K562 (cell line): ENCODE results near the gene SLC25A42. TPM values are rescaled to one million over a fixed set of nuclear protein-coding genes. Genes with fewer than 3 reads are reported as not detected.

Experiments used
- ATAC-seq: fragments of 200-7000 bp; cut with Tn5 transposase; 3 replicates; pipeline ENCODE4 v1.9.1; 2020; ENCODE audit warnings: moderate library complexity
- BruUV-seq: library from RNA; stranded (reverse); fragments of 400-500 nt; replicated peaks from 2 replicates; lab custom pipeline; 2021; lab: Mats Ljungman, UMichigan
- CTCF ChIA-PET: fragments of 300-600 bp; formaldehyde crosslinking; extraction: SDS; loops from one replicate; lab custom pipeline; 2021; ENCODE audit warnings: low intra/inter-chr PET ratio; lab: Yijun Ruan, JAX
- POLR2A ChIA-PET: fragments of 300-600, 350-650 bp; sonication (Branson Sonifier 250); formaldehyde crosslinking; extraction: SDS; loops from one replicate; lab custom pipeline; 2021; ENCODE audit warnings: antibody characterized with exemption, inconsistent platforms; lab: Yijun Ruan, JAX
- DNase-seq, 4 experiments: peaks; one replicate each; pipeline versions ENCODE4 v3.0.0 to v3.0.0-alpha.2; 2011 to 2018; ENCODE audit warnings: low spot score in 3 of 4, mixed read lengths in 3 of 4; ENCODE audit errors: extremely low read depth in 1 of 4
- FAIRE-seq: peaks from 2 replicates; lab custom pipeline; 2011; peaks lifted over from hg19 to GRCh38; lab: Jason Lieb, UNC
- H2AFZ ChIP-seq: 2 replicates; pipeline ENCODE4 v1.6.0; 2011; ENCODE audit warnings: low read depth, low read length, control low read depth, inconsistent platforms
- H3K27ac ChIP-seq: fragments of 200-600 bp; 3 replicates; pipeline ENCODE4 v1.8.0; 2011; ENCODE audit warnings: low read depth, mild to moderate bottlenecking, control low read depth, inconsistent platforms, low read length, moderate library complexity, mixed read lengths; ENCODE audit errors: extremely low read depth
- H3K27me3 ChIP-seq, 2 experiments: fragments of 300-600 bp in 1 of 2; 2 replicates in 1 of 2; 3 replicates in 1 of 2; pipeline versions ENCODE4 v1.6.0 to v1.8.0; 2011; ENCODE audit warnings: inconsistent platforms in 2 of 2, low read length in 2 of 2, mild to moderate bottlenecking in 1 of 2, mixed read lengths in 1 of 2, moderate library complexity in 1 of 2; ENCODE audit not compliant: control insufficient read depth in 2 of 2, insufficient read depth in 2 of 2
- H3K36me3 ChIP-seq: fragments of 300-600 bp; 3 replicates; pipeline ENCODE4 v1.8.0; 2011; ENCODE audit warnings: mild to moderate bottlenecking, low read length, inconsistent platforms; ENCODE audit not compliant: control insufficient read depth, insufficient read depth
- H3K4me1 ChIP-seq, 2 experiments: fragments of 200-600 bp in 1 of 2; replicated peaks in 1 of 2; 2 replicates in 1 of 2; 3 replicates in 1 of 2; pipeline versions ENCODE4 v1.5.1 to v1.8.0; 2011; ENCODE audit warnings: inconsistent platforms in 2 of 2, low read length in 2 of 2, mild to moderate bottlenecking in 1 of 2, mixed read lengths in 1 of 2, moderate library complexity in 1 of 2; ENCODE audit not compliant: control insufficient read depth in 2 of 2, insufficient read depth in 2 of 2
- H3K4me2 ChIP-seq: 2 replicates; pipeline ENCODE4 v1.6.1; 2011; ENCODE audit warnings: low read length, control low read depth, inconsistent platforms, mixed read lengths; ENCODE audit not compliant: insufficient read depth
- H3K4me3 ChIP-seq: fragments of 200-600 bp; sonication (generic), shearing (Covaris generic); 2 replicates; pipeline ENCODE4 v1.5.1; 2016; ENCODE audit warnings: control low read depth, inconsistent platforms
- H3K79me2 ChIP-seq: fragments of 200-600 bp; 3 replicates; pipeline ENCODE4 v1.8.0; 2011; ENCODE audit warnings: low read length, inconsistent platforms; ENCODE audit not compliant: control insufficient read depth, insufficient read depth
- H3K9ac ChIP-seq, 2 experiments: 2 replicates each; pipeline versions ENCODE4 v1.6.0 to v1.6.1; 2011; ENCODE audit warnings: low read depth in 2 of 2, low read length in 2 of 2, control low read depth in 1 of 2, inconsistent platforms in 1 of 2, mild to moderate bottlenecking in 1 of 2, mixed read lengths in 1 of 2; ENCODE audit not compliant: insufficient read depth in 1 of 2
- H3K9me1 ChIP-seq: one replicate; pipeline ENCODE4 v1.6.0; 2011; ENCODE audit warnings: inconsistent platforms, mild to moderate bottlenecking, low read length, moderate library complexity; ENCODE audit not compliant: control insufficient read depth, insufficient read depth
- H3K9me3 ChIP-seq: replicated peaks from 2 replicates; pipeline ENCODE4 v1.5.1; 2011; ENCODE audit warnings: low read depth, low read length, inconsistent platforms; ENCODE audit not compliant: control insufficient read depth, insufficient read depth
- H4K20me1 ChIP-seq: replicated peaks from 2 replicates; pipeline ENCODE4 v1.6.1; 2011; ENCODE audit warnings: low read length, inconsistent platforms, mixed read lengths; ENCODE audit not compliant: control insufficient read depth, insufficient read depth
- BACH1 ChIP-seq: fragments of 200-800 bp; sonication (Bioruptor generic); IDR thresholded peaks from 2 replicates; pipeline ENCODE4 v1.6.1; 2016; ENCODE audit warnings: missing genetic modification characterization, missing compliant biosample characterization
- DMBX1 ChIP-seq: fragments of 250-450 bp; sonication (Bioruptor Pico); IDR thresholded peaks from 2 replicates; pipeline ENCODE4 v1.8.0; 2022; ENCODE audit warnings: inconsistent platforms, mild to moderate bottlenecking, moderate library complexity, borderline replicate concordance
- HDAC1 ChIP-seq, 2 experiments: fragments of 450-650 bp; IDR thresholded peaks; 2 replicates each; pipeline ENCODE4 v1.6.1; 2016 to 2017; ENCODE audit warnings: inconsistent platforms in 1 of 2, mild to moderate bottlenecking in 1 of 2, moderate library complexity in 1 of 2
- RAD21 ChIP-seq, 2 experiments: fragments of 250-450 bp in 1 of 2; fragments of 450-650 bp in 1 of 2; sonication (Bioruptor Pico) in 1 of 2; formaldehyde crosslinking in 1 of 2; IDR thresholded peaks in 1 of 2; conservative IDR thresholded peaks in 1 of 2; 2 replicates each; pipeline versions ENCODE4 v1.4.0 to v1.8.0; 2020 to 2022; ENCODE audit warnings: mild to moderate bottlenecking in 2 of 2, moderate library complexity in 1 of 2
- SUPT5H ChIP-seq: fragments of 450-650 bp; IDR thresholded peaks from 2 replicates; pipeline ENCODE4 v1.6.1; 2016
- WGBS: fragments of 100-300 bp; shearing (Covaris generic); methylation state at CpG from one replicate; pipeline ENCODE4 v1.1.6; 2016; ENCODE audit warnings: low coverage, mixed read lengths; ENCODE audit not compliant: insufficient coverage; ENCODE audit errors: missing lambda C conversion rate; 5-methylcytosine and 5-hydroxymethylcytosine counted together
- in situ Hi-C: fragments of 300-500 bp; cut with MboI; formaldehyde crosslinking; loops from 4 replicates; pipeline ENCODE4 v1.15.0; 2018; ENCODE audit warnings: inconsistent platforms, mixed read lengths
- intact Hi-C: fragments of 100-400 bp; cut with micrococcal nuclease; formaldehyde crosslinking; loops from 2 replicates; pipeline ENCODE4 v1.14.2; 2022
- polyA plus RNA-seq, 8 experiments: library from polyadenylated mRNA; depleted of rRNA in 4 of 8; stranded (reverse) in 5 of 8; unstranded in 3 of 8; fragments of >200 nt; fragmentation: Nextera tagmentation in 2 of 8; fragmentation: Illumina TruSeq in 1 of 8; extraction: Ambion mirVana in 2 of 8; extraction: Trizol in 1 of 8; gene quantifications; 2 replicates each; pipeline versions ENCODE4 v1.2.1 to v1.2.3, GENCODE V29; 2011 to 2014; ENCODE audit warnings: inconsistent platforms in 1 of 8, missing spikeins in 1 of 8
- total RNA-seq, 7 experiments: library from RNA; depleted of rRNA in 6 of 7; stranded (reverse); fragments of >200 nt in 6 of 7; fragmentation: Illumina TruSeq in 2 of 7; extraction: Trizol in 2 of 7; gene quantifications; 2 replicates each; pipeline versions ENCODE4 v1.2.1 to v1.2.3, GENCODE V29; 2011 to 2021; ENCODE audit warnings: low replicate concordance in 1 of 7

The SLC25A42 gene
- total and polyA plus RNA-seq, 9 of the 15 experiments (the other 6 are each of a cell fraction or from before 2014, with no cell fraction given): 0.59 to 32.2 (median 14.1) TPM

DNA sequence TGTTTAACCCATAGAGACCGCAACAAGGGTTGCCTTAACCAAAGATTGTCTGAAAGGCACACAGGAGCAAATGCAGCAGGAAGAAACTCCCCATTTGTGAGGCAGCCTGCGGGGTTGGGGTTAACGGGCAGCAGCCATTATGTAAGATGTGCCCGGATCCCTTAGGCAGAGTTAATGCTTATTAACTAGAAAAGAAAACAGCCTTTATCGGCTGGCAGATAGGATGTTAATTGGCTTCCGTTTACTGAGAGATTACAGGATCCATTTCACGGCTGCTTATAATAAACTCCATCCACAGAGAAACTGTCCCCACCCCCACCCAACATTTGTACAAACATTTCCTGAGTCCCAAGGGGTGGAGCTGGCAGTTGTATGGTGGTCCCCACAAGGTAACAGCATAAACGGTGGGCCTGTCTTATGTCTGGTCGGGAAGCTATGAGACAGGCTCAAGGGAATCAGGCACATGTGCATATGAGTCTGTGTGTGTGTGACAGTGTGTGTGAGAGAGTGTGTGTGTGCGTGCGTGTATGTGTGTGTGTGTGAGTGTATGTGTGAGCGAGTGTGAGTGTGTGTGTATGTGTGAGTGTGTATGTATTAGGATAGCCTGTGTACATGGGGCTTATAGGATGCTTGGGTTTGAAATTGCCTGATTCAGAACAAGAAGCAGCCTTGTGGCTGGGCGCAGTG lies 10.5 kb downstream of the SLC25A42 start:
- no peak overlapping the region for H3K27ac ChIP-seq
- no peaks in the 10 kb centered on the region for H3K9me1 ChIP-seq
- no peaks in the 10 kb centered on the region for H3K9me3 ChIP-seq
- H3K27me3 ChIP-seq: no peaks in the 10 kb centered on the region
- peaks cover 39% of the 10 kb centered on the region for H3K79me2 ChIP-seq
- ChIA-PET POLR2A (interaction anchor here (0.6 to 1.0 kb wide), 2 partner anchors 30 to 46 kb away, joined by 3 to 4 read pairs; no protein-coding TSS in a partner anchor), CTCF (no interaction called here)
- WGBS: 83% methylated on average over 13 of the region's 13 CpGs
- H3K9ac ChIP-seq: no peak overlapping the region
- TF ChIP-seq RAD21 (CRISPR knock-in tag; conservative IDR thresholded peaks at IDR 0.05 in 1 of 2, IDR thresholded peaks at IDR 0.05 in 1 of 2): no peak
- no peak for TF ChIP-seq BACH1 (tag)
- 0 out of 4 replicates have a peak, but pooled peaks of 1 of the 2 experiments have one; percentile 19 for TF ChIP-seq HDAC1 (IDR thresholded peaks at IDR 0.05)
- TF ChIP-seq SUPT5H: peak; percentile 34; the same call in 1 of the 2 replicates
- no peak for TF ChIP-seq DMBX1
- H3K4me1 ChIP-seq: no peaks in the 10 kb centered on the region; a peak in 2 of 5 replicates
- BruUV-seq: no TSS peak
- H4K20me1 ChIP-seq: no peaks in the 10 kb centered on the region; the same call in 1 of the 2 replicates
- intact Hi-C loops: no loop called here
- FAIRE-seq (peak; percentile 26), DNase-seq (no peak), ATAC-seq (no peak)
- H2AFZ ChIP-seq: no peak overlapping the region
- no peak overlapping the region for H3K4me2 ChIP-seq
- in situ Hi-C loops: no loop called here
- peaks cover 57% of the 10 kb centered on the region; the same call in 2 of the 3 replicates for H3K36me3 ChIP-seq
- no peak overlapping the region for H3K4me3 ChIP-seq
